HG03469 (cell line): ENCODE data around the gene SECISBP2.
"Not testable (repeated sequence)": the region's sequence is repeated elsewhere in the genome, so short reads cannot be mapped to it uniquely, and the experiment has no call there.

ENCODE experiments used
- ATAC-seq: cut with Tn5 transposase; IDR thresholded peaks from one replicate; pipeline ENCODE4 v1.9.1; 2021; ENCODE audit warnings: mild to moderate bottlenecking, moderate library complexity, moderate number of reproducible peaks; ENCODE audit not compliant: unreplicated experiment

SECISBP2 gene

GRCh38 chr9:89363311-89363670 is 45.0 kb downstream of the SECISBP2 start:
- ATAC-seq = no peak

GRCh38 chr9:89363921-89364665 is 45.8 kb downstream of the SECISBP2 start:
- ATAC-seq = no peak

GRCh38 chr9:89364666-89365531 is 46.6 kb downstream of the SECISBP2 start:
- no peak for ATAC-seq

GRCh38 chr9:89365532-89365912 is 47.2 kb downstream of the SECISBP2 start:
- no peak for ATAC-seq

- no peak for ATAC-seq
These were observed 48.4 kb downstream of the SECISBP2 start for GRCh38 chr9:89366711-89367110.

GRCh38 chr9:89367281-89367680 is 49.0 kb downstream of the SECISBP2 start:
- no peak for ATAC-seq

- no peak for ATAC-seq
These were observed 49.6 kb downstream of the SECISBP2 start for GRCh38 chr9:89367726-89368437.

GRCh38 chr9:89368550-89368949 is 50.2 kb downstream of the SECISBP2 start:
- ATAC-seq = no peak

- no peak for ATAC-seq
These were observed 50.7 kb downstream of the SECISBP2 start for GRCh38 chr9:89368978-89369377.

GRCh38 chr9:89370593-89370992 is 52.3 kb downstream of the SECISBP2 start:
- no peak for ATAC-seq

GRCh38 chr9:89371791-89372190 is 53.5 kb downstream of the SECISBP2 start:
- ATAC-seq = not testable (repeated sequence)

- no peak for ATAC-seq
These were observed 54.0 kb downstream of the SECISBP2 start for GRCh38 chr9:89372230-89372816.

- no peak for ATAC-seq
These were observed 54.7 kb downstream of the SECISBP2 start for GRCh38 chr9:89372979-89373378.

- ATAC-seq = no peak
These were observed 55.9 kb downstream of the SECISBP2 start for GRCh38 chr9:89374176-89374575.

- ATAC-seq = peak; percentile 47
These were observed 57.0 kb downstream of the SECISBP2 start for GRCh38 chr9:89375191-89375760.

GRCh38 chr9:89376286-89376685 is 58.0 kb downstream of the SECISBP2 start:
- no peak for ATAC-seq

- no peak for ATAC-seq
These were observed 58.5 kb downstream of the SECISBP2 start for GRCh38 chr9:89376741-89377351.

- no peak for ATAC-seq
These were observed 59.1 kb downstream of the SECISBP2 start for GRCh38 chr9:89377411-89377810.

- no peak for ATAC-seq
These were observed 60.2 kb downstream of the SECISBP2 start for GRCh38 chr9:89378541-89378940.

GRCh38 chr9:89379031-89379430 is 60.7 kb downstream of the SECISBP2 start:
- no peak for ATAC-seq
